Fibroblast of villous mesenchyme (primary cell): Measurements from ENCODE around the gene VWA1. TPM values are rescaled to one million over a fixed set of nuclear protein-coding genes. Genes with fewer than 3 reads are reported as not detected.
"Not testable (repeated sequence)": the region's sequence is repeated elsewhere in the genome, so short reads cannot be mapped to it uniquely, and the experiment has no call there.

Experiments
- DNase-seq: peaks from one replicate; pipeline ENCODE4 v3.0.0-alpha.2; 2010; ENCODE audit warnings: low read depth
- H3K4me3 ChIP-seq: 2 replicates; pipeline ENCODE4 v1.5.1; 2011; ENCODE audit warnings: low read depth, mild to moderate bottlenecking, low read length
- CTCF ChIP-seq: IDR thresholded peaks from 2 replicates; pipeline ENCODE4 v1.5.1; 2012; ENCODE audit warnings: low read depth, mild to moderate bottlenecking, low read length; ENCODE audit not compliant: insufficient read depth
- total RNA-seq: library from RNA; depleted of rRNA; stranded (reverse); fragments of >200 nt; gene quantifications from 2 replicates; pipeline ENCODE4 v1.2.3, GENCODE V29; 2012

Gene VWA1
- total RNA-seq, 1 donor: 5.6 TPM

DNA sequence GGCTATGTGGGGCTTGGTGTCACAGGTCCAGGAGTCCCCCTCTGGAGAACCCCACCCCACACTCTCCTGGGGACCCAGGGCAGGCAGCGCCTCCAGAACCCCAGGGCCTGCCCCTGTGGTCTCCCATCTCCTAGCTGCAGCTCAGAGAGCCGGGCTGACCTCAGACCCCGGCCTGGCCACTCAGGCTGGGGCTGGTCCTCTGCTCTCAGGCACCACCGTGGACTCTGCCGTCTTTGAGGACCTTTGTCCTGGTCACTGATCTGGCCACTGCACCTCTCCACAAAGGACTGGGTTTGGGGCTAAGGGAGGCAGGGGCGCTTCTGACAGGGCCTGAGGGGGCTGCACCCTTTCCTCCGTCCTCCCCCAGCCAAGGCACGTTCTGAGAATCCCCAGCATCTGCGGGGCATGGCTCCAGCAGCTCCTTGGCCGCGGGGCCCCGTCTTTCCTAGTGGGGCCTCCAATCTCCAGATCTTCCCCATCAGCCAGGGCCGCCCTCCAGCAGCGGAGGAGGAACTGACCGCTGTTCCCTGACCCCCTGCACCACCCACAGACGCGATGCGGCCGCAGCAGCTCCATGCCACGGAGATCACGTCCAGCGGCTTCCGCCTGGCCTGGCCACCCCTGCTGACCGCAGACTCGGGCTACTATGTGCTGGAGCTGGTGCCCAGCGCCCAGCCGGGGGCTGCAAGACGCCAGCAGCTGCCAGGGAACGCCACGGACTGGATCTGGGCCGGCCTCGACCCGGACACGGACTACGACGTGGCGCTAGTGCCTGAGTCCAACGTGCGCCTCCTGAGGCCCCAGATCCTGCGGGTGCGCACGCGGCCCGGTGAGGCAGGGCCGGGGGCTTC is 3.3 kb downstream of the VWA1 start:
- no peak overlapping the region for H3K4me3 ChIP-seq
- TF ChIP-seq CTCF: no peak

DNA sequence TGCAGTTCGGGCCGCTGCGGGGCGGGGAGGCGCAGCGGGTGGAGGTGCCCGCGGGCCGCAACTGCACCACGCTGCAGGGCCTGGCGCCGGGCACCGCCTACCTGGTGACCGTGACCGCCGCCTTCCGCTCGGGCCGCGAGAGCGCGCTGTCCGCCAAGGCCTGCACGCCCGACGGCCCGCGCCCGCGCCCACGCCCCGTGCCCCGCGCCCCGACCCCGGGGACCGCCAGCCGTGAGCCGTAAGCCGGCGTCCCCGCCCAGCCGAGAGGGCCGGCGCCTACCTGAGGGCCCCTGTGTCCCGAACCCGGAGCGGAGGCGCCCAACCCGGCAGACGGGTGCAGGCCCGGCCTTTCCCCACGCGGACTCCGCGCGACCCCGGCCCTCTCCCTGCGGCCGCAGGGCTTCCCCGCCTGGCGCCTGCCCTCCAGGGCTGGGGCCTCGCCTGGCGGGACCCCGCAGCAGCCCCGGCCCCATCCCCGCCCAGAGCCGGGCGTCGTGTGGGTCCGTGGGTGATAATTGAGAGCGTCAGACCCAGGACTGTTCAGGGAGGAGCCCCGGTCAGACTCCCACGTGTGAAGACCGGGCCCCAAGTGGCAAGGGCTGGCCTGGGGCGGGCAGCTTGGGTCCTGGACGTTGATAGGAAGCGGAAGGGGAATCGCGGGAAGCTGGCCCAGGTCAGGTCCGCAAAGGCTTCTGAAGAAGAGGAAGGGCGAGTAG is 4.2 kb downstream of the VWA1 start:
- DNase-seq: no peak
- H3K4me3 ChIP-seq: no peak overlapping the region
- no peak for TF ChIP-seq CTCF

More for the DNA sequence above, 3.3 kb downstream of the VWA1 start:
- no peak for DNase-seq

- no peak for DNase-seq
- TF ChIP-seq CTCF: no peak
- H3K4me3 ChIP-seq: no peak overlapping the region
Measured at GRCh38 chr1:1440262-1441001, 4.9 kb downstream of the VWA1 start.

- TF ChIP-seq CTCF: peak; percentile 94
- H3K4me3 ChIP-seq: no peak overlapping the region
- DNase-seq: peak; percentile 36
Measured at GRCh38 chr1:1441002-1441888, 5.8 kb downstream of the VWA1 start.

- no peak for TF ChIP-seq CTCF
- DNase-seq: no peak
- no peak overlapping the region for H3K4me3 ChIP-seq
Measured at GRCh38 chr1:1442069-1442770, 6.7 kb downstream of the VWA1 start.

- not testable (repeated sequence) for DNase-seq, H3K4me3 ChIP-seq
Measured at GRCh38 chr1:1446631-1447030, 11.1 kb downstream of the VWA1 start.
